H1 (cell line): ENCODE data around the gene DDB1. TPM values are rescaled to one million over a fixed set of nuclear protein-coding genes. Genes with fewer than 3 reads are reported as not detected.

Source experiments
- BACH1 ChIP-seq: IDR thresholded peaks from 2 replicates; pipeline ENCODE4 v1.6.1; 2012; ENCODE audit warnings: low read length, improper control_type of control experiment
- CREB1 ChIP-seq: IDR thresholded peaks from 2 replicates; pipeline ENCODE4 v1.6.1; 2012; ENCODE audit warnings: inconsistent platforms
- CTCF ChIP-seq, 3 experiments: IDR thresholded peaks; 1 replicate in 2 of 3; 2 replicates in 1 of 3; pipeline versions ENCODE4 v1.5.1 to v1.6.1; 2011; ENCODE audit warnings: low read length in 3 of 3, mild to moderate bottlenecking in 3 of 3, inconsistent platforms in 2 of 3, low read depth in 1 of 3, moderate library complexity in 1 of 3; ENCODE audit not compliant: insufficient read depth in 1 of 3; ENCODE audit errors: control extremely low read depth in 1 of 3
- EGR1 ChIP-seq: IDR thresholded peaks from 2 replicates; pipeline ENCODE4 v1.6.1; 2011; ENCODE audit warnings: low read depth, low read length, borderline replicate concordance
- GABPA ChIP-seq: IDR thresholded peaks from 2 replicates; pipeline ENCODE4 v1.6.1; 2011; ENCODE audit warnings: mild to moderate bottlenecking, low read length, moderate library complexity, borderline replicate concordance; ENCODE audit not compliant: insufficient read depth
- GTF2F1 ChIP-seq: IDR thresholded peaks from 2 replicates; pipeline ENCODE4 v1.6.1; 2012; ENCODE audit warnings: low read depth, low read length, improper control_type of control experiment, borderline replicate concordance
- JUN ChIP-seq: IDR thresholded peaks from 2 replicates; pipeline ENCODE4 v1.6.1; 2011; ENCODE audit warnings: low read depth, mild to moderate bottlenecking, improper control_type of control experiment, low read length
- KDM4A ChIP-seq: IDR thresholded peaks from one replicate; pipeline ENCODE4 v1.7.1; 2012; ENCODE audit warnings: low read depth, mild to moderate bottlenecking, moderate library complexity, low read length, inconsistent platforms; ENCODE audit not compliant: severe bottlenecking
- MAX ChIP-seq: IDR thresholded peaks from 2 replicates; pipeline ENCODE4 v1.6.1; 2012; ENCODE audit warnings: inconsistent platforms
- NRF1 ChIP-seq: IDR thresholded peaks from 2 replicates; pipeline ENCODE4 v1.6.1; 2011; ENCODE audit warnings: mild to moderate bottlenecking, low read depth, low read length, improper control_type of control experiment
- PHF8 ChIP-seq: fragments of 200-600 bp; sonication (generic); conservative IDR thresholded peaks from 2 replicates; pipeline ENCODE4 v1.7.1; 2012; ENCODE audit warnings: low read depth, mild to moderate bottlenecking, inconsistent platforms, low read length, moderate library complexity
- POLR2A ChIP-seq, 2 experiments: IDR thresholded peaks; 1 replicate in 1 of 2; 2 replicates in 1 of 2; pipeline ENCODE4 v1.6.1; 2011; ENCODE audit warnings: low read depth in 2 of 2, low read length in 2 of 2, mild to moderate bottlenecking in 2 of 2; ENCODE audit errors: control extremely low read depth in 1 of 2
- SAP30 ChIP-seq: fragments of 300-600 bp; sonication (generic); IDR thresholded peaks from 2 replicates; pipeline ENCODE4 v1.7.1; 2012; ENCODE audit warnings: low read length, moderate library complexity, mild to moderate bottlenecking, inconsistent platforms; ENCODE audit not compliant: insufficient read depth, insufficient replicate concordance
- TBP ChIP-seq: IDR thresholded peaks from 2 replicates; pipeline ENCODE4 v1.6.1; 2011; ENCODE audit warnings: low read depth, low read length, improper control_type of control experiment
- polyA plus RNA-seq, 7 experiments: library from polyadenylated mRNA; depleted of rRNA in 3 of 7; stranded (reverse) in 5 of 7; unstranded in 2 of 7; fragments of >200 nt in 5 of 7; fragments of 200-250 nt in 2 of 7; gene quantifications; 1 replicate in 5 of 7; 2 replicates in 1 of 7; 4 replicates in 1 of 7; pipeline versions ENCODE4 v1.2.1 to v1.2.3, GENCODE V29; 2011 to 2013; ENCODE audit warnings: missing spikeins in 2 of 7, mixed read lengths in 2 of 7
- total RNA-seq: library from RNA; stranded (reverse); fragmentation: NEBNext Ultra II Directional; extraction: Animal tissue kit (Norgen Biotek cat#: 25700); gene quantifications from 2 replicates; pipeline ENCODE4 v1.2.1, GENCODE V29; 2021

DDB1 gene
- total and polyA plus RNA-seq, 2 of the 8 experiments (the other 6 are each of a cell fraction or from before 2014, with no cell fraction given), result 275 to 306 TPM

DNA sequence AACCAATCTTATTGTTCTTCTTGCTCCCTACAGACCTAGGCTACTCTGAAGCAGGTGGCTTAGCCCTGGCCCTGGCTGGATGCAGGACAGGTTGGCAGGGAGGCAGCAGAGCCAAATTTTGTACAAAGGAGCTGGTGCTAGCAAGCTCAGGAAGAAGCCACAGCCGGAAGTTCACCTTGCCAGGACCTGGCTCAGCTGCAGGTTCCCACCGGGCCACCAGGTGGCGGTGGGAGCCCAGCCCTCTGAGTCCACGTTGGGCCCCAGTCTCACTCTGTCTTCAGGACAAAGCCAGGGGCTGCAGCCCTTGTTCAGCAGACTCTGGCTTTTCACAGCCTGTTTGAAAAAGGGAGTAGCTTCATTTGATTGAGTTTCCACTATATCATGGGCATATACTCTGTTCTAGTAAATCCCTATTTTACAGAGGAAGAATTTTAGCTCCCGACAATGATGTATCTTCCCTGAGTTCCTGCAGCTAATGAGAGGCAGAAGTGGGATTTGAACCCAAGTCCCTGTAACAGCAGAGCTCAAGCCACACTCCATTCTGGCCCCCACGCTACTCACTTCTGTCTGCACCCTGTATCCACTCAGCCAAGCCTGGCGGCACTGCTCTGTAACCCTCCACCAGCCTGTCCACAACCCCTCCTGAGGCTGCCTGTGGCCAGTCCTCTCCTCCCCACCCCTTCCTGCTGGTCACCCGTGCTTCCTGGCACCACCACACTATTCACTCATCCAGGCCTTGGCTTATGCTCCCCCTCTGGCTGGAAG lies 3.4 kb upstream of the DDB1 start (continued):
- 0 out of 2 replicates have a peak, but pooled peaks have one; percentile 33 for TF ChIP-seq GTF2F1
- 0 out of 2 replicates have a peak, but pooled peaks have one; percentile 17 for TF ChIP-seq PHF8
- TF ChIP-seq TBP, result peak; percentile 71; the same call in 1 of the 2 replicates
- peak; percentile 95 to 99 (median 97) for TF ChIP-seq CTCF (IDR thresholded peaks at IDR 0.05; ENCODE audit: control extremely low read depth in 1 of 3, insufficient read depth in 1 of 3, low read depth in 1 of 3, low read length in 3 of 3)
- TF ChIP-seq JUN, result no peak
- peak; percentile 61; the same call in 1 of the 2 replicates for TF ChIP-seq GABPA
- peak in 1 of 2 experiments; percentile 76; a peak in 2 of 3 replicates for TF ChIP-seq POLR2A (IDR thresholded peaks at IDR 0.05; ENCODE audit: control extremely low read depth in 1 of 2, low read depth in 2 of 2, low read length in 2 of 2)
- TF ChIP-seq EGR1, result no peak
- TF ChIP-seq SAP30, result no peak
- TF ChIP-seq CREB1, result peak; percentile 36; the same call in 1 of the 2 replicates
- no peak for TF ChIP-seq NRF1
- TF ChIP-seq KDM4A, result no peak
- no peak for TF ChIP-seq BACH1
- TF ChIP-seq MAX, result peak; percentile 49
